DND-41 (cell line): ENCODE measurements around the gene PRRT3.

Source experiments
- EZH2 ChIP-seq: IDR thresholded peaks from 3 replicates; pipeline ENCODE4 v1.6.1; 2012; ENCODE audit warnings: borderline replicate concordance, low read depth, mild to moderate bottlenecking, moderate library complexity, low read length, inconsistent platforms; ENCODE audit not compliant: severe bottlenecking
- TF ChIP-seq, protein P1 (sequence below): IDR thresholded peaks from 2 replicates; pipeline ENCODE4 v1.5.1; 2012; ENCODE audit warnings: borderline replicate concordance, low read length, moderate library complexity, mild to moderate bottlenecking; ENCODE audit not compliant: poor library complexity, severe bottlenecking; ENCODE audit errors: extremely low read depth

GRCh38 chr3:9906480-9906879 lies 45.7 kb downstream of the PRRT3 start:
- TF ChIP-seq, protein P1, sequence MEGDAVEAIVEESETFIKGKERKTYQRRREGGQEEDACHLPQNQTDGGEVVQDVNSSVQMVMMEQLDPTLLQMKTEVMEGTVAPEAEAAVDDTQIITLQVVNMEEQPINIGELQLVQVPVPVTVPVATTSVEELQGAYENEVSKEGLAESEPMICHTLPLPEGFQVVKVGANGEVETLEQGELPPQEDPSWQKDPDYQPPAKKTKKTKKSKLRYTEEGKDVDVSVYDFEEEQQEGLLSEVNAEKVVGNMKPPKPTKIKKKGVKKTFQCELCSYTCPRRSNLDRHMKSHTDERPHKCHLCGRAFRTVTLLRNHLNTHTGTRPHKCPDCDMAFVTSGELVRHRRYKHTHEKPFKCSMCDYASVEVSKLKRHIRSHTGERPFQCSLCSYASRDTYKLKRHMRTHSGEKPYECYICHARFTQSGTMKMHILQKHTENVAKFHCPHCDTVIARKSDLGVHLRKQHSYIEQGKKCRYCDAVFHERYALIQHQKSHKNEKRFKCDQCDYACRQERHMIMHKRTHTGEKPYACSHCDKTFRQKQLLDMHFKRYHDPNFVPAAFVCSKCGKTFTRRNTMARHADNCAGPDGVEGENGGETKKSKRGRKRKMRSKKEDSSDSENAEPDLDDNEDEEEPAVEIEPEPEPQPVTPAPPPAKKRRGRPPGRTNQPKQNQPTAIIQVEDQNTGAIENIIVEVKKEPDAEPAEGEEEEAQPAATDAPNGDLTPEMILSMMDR, result no peak
- no peak for TF ChIP-seq EZH2
